ENCODE measurements around the gene IRS2.

- TF ChIP-seq CTCF (optimal IDR thresholded peaks at IDR 0.05 in 1 of 3, IDR thresholded peaks at IDR 0.05 in 1 of 3, conservative IDR thresholded peaks at IDR 0.05 in 1 of 3; ENCODE audit: extremely low read depth in 1 of 3, insufficient read depth in 2 of 3, low read length in 3 of 3) (no peak), EZH2 (IDR thresholded peaks at IDR 0.05; ENCODE audit: low read length) (no peak)
Observed at GRCh38 chr13:109781384-109782065, 4.9 kb downstream of the IRS2 start.
